ENCODE measurements around the gene SCN7A.
A peak's percentile ranks its signal among the peaks of the same experiment; 100 is the strongest.

DNA sequence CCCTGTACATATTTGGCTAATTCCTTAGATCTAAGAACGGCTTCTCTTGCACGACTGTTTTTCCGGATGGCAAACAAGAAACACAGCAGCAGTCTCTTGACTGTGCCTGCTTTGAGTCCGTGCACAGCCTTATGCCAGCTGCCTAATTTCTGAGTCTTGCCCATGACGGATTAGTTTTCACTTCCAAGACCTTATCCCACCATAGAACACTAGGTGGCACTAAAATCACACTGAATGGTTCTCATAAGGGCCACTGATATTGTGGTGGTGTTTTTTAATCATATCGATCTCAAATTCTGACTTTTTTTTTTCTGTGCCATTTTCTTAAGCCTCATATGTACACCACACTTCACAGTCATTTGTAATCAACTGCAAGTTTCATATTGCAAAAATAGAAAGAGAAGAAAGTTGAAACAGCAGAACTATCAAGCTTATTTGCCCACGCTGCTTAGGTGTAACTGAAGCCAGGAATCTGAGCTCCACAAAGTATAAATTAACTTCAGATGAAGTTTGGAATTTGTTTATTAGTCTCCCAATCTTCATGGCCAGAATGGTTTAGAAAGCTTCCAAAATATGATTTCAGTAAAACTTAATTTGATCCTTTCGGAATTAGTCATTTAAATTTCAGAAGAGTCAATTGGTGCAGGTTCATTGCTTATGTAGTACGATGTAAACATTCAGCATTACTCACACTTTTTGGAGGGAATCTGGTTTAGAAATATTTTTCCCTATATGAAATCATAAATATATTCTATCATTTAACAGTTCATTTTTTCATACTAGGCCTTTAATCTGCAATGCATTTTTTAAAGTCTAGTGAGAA, 45.5 kb upstream of the SCN7A start:
- TF ChIP-seq, protein P1, sequence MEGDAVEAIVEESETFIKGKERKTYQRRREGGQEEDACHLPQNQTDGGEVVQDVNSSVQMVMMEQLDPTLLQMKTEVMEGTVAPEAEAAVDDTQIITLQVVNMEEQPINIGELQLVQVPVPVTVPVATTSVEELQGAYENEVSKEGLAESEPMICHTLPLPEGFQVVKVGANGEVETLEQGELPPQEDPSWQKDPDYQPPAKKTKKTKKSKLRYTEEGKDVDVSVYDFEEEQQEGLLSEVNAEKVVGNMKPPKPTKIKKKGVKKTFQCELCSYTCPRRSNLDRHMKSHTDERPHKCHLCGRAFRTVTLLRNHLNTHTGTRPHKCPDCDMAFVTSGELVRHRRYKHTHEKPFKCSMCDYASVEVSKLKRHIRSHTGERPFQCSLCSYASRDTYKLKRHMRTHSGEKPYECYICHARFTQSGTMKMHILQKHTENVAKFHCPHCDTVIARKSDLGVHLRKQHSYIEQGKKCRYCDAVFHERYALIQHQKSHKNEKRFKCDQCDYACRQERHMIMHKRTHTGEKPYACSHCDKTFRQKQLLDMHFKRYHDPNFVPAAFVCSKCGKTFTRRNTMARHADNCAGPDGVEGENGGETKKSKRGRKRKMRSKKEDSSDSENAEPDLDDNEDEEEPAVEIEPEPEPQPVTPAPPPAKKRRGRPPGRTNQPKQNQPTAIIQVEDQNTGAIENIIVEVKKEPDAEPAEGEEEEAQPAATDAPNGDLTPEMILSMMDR (optimal IDR thresholded peaks at IDR 0.05 in 1 of 3, IDR thresholded peaks at IDR 0.05 in 1 of 3, conservative IDR thresholded peaks at IDR 0.05 in 1 of 3; ENCODE audit: extremely low read depth in 1 of 3, insufficient read depth in 2 of 3, low read length in 3 of 3), result peak; percentile 60 to 78 (median 68)
- no peak for TF ChIP-seq EZH2 (IDR thresholded peaks at IDR 0.05; ENCODE audit: low read length)
